GM12874 (cell line): ENCODE data around the gene P2RX7.

Experiments
- CTCF ChIP-seq: IDR thresholded peaks from 2 replicates; pipeline ENCODE4 v1.5.1; 2011; ENCODE audit warnings: low read depth, mild to moderate bottlenecking, control low read depth, low read length, moderate library complexity; ENCODE audit not compliant: insufficient read depth

The P2RX7 gene

DNA sequence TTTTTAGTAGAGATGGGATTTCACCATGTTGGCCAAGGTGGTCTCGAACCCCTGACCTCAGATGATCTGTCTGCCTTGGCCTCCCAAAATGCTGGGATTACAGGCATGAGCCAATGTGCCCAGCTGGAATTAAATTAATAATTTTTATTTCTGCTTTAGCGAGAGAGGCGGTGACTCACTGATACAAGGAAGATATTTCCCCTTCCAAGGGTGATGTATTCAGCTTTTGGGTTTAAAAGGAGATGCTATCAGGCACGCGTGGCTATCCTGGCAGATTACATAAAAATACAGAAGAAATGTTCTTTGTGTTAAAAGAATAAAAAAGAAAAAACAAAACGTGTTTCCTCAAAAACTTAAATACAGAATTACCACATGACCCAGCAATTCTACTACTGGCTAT lies 12.4 kb upstream of the P2RX7 start:
- TF ChIP-seq CTCF, result no peak

DNA sequence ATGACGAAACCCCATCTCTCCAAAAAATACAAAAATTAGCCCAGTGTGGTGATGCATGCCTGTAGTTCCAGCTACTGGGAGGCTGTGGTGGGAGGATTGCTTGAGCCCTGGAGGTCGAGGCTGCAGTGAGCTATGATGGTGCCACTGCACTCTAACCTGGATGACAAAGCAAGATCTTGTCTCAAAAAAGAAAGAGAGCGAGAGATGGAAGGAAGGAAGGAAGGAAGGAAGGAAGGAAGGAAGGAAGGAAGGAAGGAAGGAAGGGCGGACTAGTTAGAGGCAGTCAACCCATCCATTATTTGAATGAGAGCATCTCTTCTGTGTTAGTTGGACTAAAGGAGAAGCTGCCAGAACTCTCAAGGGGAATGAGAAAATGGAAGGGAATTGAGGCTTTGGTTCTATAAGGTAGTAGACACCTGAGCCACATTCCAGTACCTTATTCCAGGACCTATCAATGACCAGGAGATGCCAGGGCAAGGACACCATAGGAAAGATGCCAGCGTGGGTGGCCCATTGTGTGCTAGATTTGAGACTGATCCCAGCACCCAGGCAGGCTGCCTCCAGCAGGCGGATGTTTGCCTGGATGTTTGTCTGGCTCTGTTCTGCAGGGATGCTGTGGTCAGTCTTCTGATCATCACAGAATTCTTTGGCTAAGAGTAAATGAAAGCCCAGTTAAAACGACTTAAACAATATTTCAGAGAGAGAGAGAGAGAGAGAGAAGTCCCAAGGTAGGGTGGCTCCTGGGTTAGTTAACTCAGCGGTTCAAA lies 11.5 kb upstream of the P2RX7 start:
- no peak for TF ChIP-seq CTCF

GRCh38 chr12:121121805-121122204 lies 10.9 kb upstream of the P2RX7 start:
- TF ChIP-seq CTCF, result no peak

GRCh38 chr12:121123488-121123887 lies 9.2 kb upstream of the P2RX7 start:
- TF ChIP-seq CTCF, result no peak

DNA sequence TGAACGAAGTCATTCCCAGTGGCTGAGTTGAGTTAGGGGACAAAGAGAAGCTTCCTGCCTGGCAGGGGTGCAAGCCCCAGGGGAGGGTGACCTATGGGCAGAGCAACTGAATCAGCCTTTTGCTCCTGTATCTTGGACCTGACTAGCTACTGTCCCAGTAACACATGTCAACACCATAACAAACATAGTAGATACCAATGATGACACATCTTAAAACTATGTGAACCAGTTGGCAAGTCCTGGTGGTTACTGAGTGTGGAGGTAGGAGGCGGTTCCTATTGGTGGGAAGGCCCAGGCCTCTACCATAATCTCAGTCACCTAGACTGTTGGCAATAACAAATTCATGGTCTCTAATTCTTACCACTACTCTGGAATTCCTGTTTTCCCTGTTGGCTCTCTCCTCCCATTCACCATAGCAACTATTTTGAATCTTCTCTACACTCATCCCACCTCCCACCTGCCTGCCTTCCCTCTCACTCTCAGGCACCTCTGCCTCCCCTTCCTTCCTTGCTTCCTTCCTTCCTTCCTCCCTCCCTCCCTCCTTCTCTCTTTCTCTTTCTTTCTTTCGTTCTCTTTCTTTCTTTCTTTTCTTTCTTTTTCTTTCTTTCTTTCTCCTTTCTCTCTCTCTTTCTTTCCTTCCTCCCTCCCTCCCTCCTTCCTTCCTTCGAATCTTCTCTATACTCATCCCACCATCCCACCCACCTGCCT lies 8.1 kb upstream of the P2RX7 start:
- no peak for TF ChIP-seq CTCF

DNA sequence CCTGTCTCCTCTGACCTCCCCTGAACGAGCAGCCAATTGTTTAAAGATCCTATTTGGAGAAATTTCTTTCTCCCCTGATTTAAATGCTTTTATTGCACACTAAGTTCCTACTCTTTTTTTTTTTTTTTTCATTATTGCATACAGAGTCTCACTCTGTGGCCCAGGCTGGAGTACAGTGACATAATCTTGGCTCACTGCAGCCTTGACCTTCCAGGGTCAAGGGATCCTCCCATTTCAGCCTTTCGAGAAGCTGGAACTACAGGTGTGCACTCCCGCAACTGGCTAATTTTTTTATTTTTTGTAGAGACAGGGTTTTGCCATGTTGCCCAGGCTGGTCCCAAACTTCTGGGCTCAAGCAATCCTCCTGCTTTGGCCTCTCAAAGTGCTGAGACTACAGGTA lies 5.2 kb upstream of the P2RX7 start:
- no peak for TF ChIP-seq CTCF

GRCh38 chr12:121128908-121129810 lies 3.5 kb upstream of the P2RX7 start:
- no peak for TF ChIP-seq CTCF
